ENCODE measurements around the gene SLC16A7. TPM values are rescaled to one million over a fixed set of nuclear protein-coding genes. Genes with fewer than 3 reads are reported as not detected.
"Not testable (repeated sequence)": the region's sequence is repeated elsewhere in the genome, so short reads cannot be mapped to it uniquely, and the experiment has no call there.

The SLC16A7 gene
- total RNA-seq, 1 donor from 2014 or later = 26.2 TPM

- DNase-seq = no peak
Observed at GRCh38 chr12:59737725-59738463, 142.1 kb downstream of the SLC16A7 start.

- no peak for DNase-seq
Observed at GRCh38 chr12:59742841-59743240, 147.0 kb downstream of the SLC16A7 start.

GRCh38 chr12:59744564-59744963 lies 148.7 kb downstream of the SLC16A7 start:
- DNase-seq = no peak

DNA sequence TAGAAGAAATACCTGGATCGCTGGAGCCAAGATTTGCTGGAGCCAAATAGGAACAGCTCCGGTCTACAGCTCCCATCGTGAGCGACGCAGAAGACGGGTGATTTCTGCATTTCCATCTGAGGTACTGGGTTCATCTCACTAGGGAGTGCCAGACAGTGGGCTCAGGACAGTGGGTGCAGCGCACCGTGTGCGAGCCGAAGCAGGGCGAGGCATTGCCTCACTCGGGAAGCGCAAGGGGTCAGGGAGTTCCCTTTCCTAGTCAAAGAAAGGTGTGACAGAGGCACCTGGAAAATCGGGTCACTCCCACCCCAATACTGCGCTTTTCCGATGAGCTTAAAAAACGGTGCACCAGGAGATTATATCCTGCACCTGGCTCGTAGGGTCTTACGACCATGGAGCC lies 155.3 kb downstream of the SLC16A7 start:
- DNase-seq = not testable (repeated sequence)

GRCh38 chr12:59761542-59761941 lies 165.7 kb downstream of the SLC16A7 start:
- DNase-seq = no peak

DNA sequence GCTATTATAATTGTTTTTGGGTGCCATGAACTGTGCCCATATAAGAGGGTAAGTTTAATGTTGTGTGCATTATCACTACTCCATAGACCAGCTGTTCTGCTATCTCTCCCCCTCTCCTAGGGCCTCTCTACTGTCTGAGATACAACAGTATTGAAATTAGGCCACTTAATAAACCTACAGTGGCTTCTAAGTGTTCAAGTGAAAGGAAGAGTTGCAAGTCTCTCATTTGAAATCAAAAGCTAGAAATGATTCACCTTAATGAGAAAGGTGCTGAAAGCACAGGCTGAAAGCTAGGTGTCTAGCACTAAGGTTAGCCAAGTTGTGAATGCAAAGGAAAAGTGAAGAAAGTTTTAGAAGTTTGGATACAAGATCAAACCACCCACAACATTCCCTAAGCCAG lies 168.0 kb downstream of the SLC16A7 start:
- no peak for DNase-seq

DNA sequence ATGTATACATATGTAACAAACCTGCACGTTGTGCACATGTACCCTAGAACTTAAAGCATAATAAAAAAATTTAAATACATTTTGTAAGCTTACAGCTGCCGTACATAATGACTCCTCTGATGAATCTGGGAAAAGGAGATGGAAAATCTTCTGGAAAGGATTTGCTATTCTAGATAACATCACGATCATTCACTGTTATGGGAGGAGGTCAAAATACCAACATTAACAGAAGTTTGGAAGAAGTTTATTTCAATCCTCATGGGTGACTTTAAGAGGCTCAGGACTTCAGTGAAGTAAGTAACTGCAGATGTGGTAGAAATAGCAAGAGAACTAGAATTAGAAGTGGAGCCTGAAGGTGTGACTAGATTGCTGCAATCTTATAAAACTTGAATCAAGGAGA lies 172.2 kb downstream of the SLC16A7 start:
- DNase-seq = no peak

- peak; percentile 7 for DNase-seq
Observed at GRCh38 chr12:59780605-59781135, 184.8 kb downstream of the SLC16A7 start.

DNA sequence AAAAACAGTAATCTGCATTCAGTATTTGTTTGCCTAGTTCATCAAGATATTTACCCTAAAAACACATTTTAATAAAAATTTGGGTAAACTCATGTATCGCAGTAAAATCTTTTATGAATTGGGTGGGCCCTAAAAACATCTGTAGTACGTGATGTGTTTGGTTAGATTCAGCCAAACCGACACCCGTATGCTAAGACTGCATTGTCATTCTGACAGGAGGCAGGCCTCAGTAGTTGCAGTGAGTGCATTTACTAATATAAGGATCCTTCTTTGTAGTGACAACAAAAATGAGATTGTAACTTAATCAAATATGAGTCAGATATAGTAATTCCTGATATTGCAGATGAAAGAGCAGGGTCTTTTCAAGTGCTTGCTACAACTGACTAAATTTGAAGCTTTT lies 191.8 kb downstream of the SLC16A7 start:
- no peak for DNase-seq

DNA sequence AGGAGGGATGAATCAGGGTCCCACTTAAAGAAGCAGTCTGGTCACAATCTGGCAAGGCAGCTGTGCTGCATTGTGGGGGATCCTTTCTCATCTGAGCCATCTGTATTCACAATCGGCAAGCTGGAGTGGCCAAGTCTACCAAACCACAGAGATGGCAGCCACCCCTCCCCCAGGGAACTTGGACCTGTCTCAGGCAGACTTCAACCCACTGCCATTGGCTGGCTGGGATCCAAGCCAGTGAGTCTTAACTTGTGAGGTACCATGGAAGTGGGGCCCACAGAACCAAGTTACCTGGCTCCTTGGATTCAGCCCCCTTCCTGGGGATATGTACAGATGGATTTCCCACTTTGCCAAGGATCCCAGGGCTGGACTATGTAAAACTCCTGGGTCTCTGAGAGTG lies 196.8 kb downstream of the SLC16A7 start:
- DNase-seq = no peak

DNA sequence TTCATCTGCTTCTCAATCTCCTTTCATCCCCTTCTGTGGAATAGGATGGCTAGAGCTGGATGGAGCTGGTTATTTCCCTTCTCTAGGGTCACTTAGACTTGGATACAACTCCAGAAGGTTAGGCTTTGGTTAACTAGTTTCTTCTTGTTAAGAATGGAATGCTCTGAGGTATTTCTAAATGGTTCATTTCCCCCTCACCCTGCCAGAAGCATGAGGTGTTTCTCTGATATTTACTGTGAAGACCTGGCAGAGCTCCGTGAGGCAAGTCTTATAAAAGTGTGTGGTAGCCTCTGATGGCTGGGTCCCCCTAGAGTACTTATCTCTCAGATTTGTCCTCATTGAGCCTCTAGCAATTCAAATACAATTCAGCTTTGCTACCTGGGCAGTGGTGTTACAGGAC lies 207.9 kb downstream of the SLC16A7 start:
- no peak for DNase-seq

GRCh38 chr12:59808317-59808910 lies 212.6 kb downstream of the SLC16A7 start:
- DNase-seq = peak; percentile 32

DNA sequence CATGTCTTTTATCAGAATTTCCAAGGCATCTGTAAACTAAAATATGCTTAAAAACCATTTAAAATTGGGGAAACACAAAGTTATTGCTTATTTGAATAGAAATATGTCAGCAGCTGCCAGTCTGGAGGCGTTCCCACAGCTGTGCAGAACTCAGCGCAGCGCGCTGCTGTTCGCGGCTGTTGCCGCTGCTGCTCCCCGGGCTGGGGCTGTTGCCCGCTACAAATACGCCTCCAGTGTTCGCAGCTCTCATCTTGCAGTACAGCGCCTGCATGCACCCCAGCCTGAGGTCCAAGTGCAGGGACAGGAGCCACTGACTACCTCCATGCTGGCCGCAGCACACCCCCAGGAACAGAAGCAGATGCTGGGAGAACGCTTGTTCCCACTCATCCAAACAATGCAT lies 216.2 kb downstream of the SLC16A7 start:
- no peak for DNase-seq

- DNase-seq = no peak
Observed at GRCh38 chr12:59812716-59813115, 216.9 kb downstream of the SLC16A7 start.

DNA sequence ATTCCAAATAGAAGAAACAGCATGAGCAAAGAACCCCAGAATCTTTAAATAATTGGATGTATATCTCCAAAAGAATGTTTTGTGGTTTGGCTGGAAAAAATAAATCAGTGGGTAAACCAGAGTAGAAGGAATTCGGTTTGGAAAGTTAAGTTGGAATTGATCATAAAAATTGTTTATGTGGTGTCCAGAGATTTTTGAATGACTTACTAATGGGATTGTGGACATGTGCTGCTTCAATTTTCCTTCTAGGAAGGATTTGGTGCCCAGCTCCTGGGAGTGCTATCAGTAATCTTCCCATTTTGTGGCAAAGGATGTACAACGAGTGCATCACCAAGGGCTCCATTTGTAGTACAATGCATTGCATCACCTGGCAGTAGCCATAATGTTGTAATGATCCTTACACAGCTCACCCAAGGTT lies 224.8 kb downstream of the SLC16A7 start:
- no peak for DNase-seq

- no peak for DNase-seq
Observed at GRCh38 chr12:59823567-59823966, 227.7 kb downstream of the SLC16A7 start.

DNA sequence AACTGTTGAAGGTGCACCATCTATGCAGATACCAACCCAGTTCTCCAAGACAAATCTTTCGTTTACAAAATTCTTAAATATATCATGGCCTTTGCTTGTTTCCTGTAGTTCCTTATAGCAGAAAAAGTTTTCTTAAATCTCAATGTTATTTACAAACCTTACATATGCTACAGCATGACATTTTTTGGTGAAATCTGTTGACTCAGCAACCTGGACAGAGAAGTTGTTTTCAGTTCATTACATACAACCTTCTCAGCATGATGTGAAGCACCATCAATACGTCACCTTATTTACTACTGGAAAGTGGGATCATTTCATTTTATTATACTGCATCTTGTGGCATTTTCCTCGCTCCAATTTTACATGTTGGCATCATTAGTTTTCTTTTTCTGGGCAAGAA lies 231.9 kb downstream of the SLC16A7 start:
- DNase-seq = no peak

DNA sequence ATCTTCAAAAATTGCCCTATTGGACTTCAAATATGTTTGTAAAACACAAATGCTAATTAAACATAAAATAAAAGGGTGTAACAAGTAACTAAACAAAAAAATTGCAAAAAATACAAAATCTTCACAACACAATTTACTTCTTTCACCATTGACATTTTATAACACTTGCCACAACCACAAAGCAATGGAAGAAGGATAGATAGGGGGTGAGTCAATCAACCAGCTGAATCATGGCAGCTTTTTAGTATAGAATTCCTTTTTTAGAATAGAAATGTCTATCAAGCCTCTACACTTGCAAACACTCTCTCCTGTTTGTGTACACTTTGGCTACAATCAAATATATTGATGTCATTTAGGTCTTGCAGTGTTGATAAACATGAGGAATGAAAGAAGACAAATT lies 232.7 kb downstream of the SLC16A7 start:
- DNase-seq = no peak

DNA sequence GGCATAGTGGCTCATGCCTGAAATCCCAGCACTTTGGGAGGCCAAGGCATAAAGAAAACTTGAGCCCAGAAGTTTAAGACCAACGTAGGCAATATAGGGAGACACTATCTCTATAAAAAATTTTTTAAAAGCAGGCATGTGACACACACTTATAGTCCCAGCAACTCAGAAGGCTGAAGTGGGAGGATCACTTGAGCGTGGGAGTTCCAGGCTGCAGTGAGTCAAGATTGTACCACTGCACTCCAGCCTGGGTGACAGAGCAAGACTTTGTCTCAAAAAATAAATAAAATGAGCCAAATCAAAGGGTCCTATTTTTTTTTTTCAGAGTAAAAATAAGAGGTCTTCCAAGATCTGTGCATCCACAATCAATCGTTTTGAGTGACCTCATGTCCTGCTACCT lies 237.6 kb downstream of the SLC16A7 start:
- DNase-seq = no peak

GRCh38 chr12:59834659-59835474 lies 239.0 kb downstream of the SLC16A7 start:
- DNase-seq = peak; percentile 22

Data from tongue (tissue), 2 donors.